Tibial nerve (tissue), 4 donors: Measurements from ENCODE around the gene HS6ST1.

Source experiments
- CTCF ChIP-seq, 5 experiments: fragments of 200-600 bp in 3 of 5; fragments of 450-650 bp in 2 of 5; sonication (generic) in 3 of 5; IDR thresholded peaks; one replicate each; pipeline ENCODE4 v1.5.1; 2016 to 2019; ENCODE audit warnings: antibody characterized with exemption in 5 of 5, mild to moderate bottlenecking in 3 of 5, moderate library complexity in 2 of 5
- EP300 ChIP-seq, 2 donors: sonication (generic); formaldehyde crosslinking; IDR thresholded peaks; one replicate each; pipeline ENCODE4 v1.6.1; 2017; ENCODE audit warnings: antibody characterized with exemption in 2 of 2, mild to moderate bottlenecking in 1 of 2
- POLR2A ChIP-seq, 2 donors: fragments of 450-650 bp; IDR thresholded peaks; one replicate each; pipeline ENCODE4 v1.6.1; 2017; ENCODE audit warnings: antibody characterized with exemption in 2 of 2, mild to moderate bottlenecking in 2 of 2, moderate library complexity in 2 of 2

- TF ChIP-seq CTCF (IDR thresholded peaks at IDR 0.05) (no peak), POLR2A (IDR thresholded peaks at IDR 0.05) (no peak), EP300 (IDR thresholded peaks at IDR 0.05) (no peak)
Observed at GRCh38 chr2:128301021-128301420, 17.6 kb downstream of the HS6ST1 start.
